HG02571 (cell line): Measurements from ENCODE around the gene RAB7B.
"Not testable (repeated sequence)": the region's sequence is repeated elsewhere in the genome, so short reads cannot be mapped to it uniquely, and the experiment has no call there.

ENCODE experiments used
- ATAC-seq: cut with Tn5 transposase; IDR thresholded peaks from one replicate; pipeline ENCODE4 v1.9.1; 2021; ENCODE audit warnings: mild to moderate bottlenecking, moderate library complexity; ENCODE audit not compliant: unreplicated experiment

Gene RAB7B

DNA sequence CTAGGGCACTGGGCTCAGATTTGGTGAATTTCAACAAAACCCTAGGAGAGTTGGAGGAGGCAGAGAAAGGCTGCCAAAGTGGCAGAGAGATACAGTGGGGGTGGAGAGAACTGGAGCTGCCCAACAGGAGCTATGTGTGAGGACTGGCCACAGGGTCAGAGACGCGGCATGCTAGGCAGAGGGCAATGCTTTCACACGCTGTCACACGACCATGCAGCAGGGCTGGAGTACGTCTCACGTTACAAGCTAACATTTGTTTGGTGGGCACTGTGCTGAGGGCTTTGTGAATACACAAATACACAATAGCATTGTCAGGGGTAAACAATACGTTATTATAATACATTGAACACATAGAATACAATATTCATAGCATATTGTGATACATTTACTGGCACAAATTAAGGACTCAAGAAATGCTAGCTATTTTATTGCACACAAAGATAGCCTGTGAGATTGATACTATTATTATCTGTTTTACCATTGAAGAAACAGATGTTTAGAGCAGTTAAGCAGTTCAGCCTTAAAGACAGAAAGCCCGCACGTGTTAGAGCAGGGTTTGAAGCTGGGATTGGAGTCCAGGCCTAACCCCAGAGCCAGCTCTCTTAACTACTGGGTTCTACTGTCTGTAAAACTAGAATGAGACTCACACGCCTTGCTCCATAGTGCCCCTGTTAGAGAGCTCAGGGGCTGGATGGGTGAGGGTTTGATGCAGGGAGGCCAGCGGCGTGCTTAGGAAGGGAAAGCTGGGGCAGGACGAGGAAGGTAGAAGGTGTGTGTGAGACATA is 4.5 kb downstream of the RAB7B start:
- ATAC-seq: no peak

DNA sequence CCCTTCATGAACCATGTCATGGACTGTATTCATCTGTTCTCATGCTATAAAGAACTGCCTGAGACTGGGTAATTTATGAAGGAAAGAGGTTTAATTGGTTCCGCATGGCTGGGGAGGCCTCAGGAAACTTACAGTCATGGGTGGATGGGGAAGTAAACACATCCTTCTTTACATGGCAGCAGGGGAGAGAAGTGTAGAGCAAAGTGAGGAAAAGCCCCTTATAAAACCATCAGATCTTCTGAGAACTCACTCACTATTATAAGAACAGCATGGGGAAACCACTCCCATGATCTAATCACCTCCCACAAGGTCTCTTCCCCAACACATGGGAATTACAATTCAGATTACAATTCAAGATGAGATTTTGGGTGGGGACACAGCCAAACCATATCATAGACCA is 6.6 kb downstream of the RAB7B start:
- not testable (repeated sequence) for ATAC-seq

- ATAC-seq: no peak
These were observed 8.8 kb downstream of the RAB7B start for GRCh38 chr1:205994346-205994745.

DNA sequence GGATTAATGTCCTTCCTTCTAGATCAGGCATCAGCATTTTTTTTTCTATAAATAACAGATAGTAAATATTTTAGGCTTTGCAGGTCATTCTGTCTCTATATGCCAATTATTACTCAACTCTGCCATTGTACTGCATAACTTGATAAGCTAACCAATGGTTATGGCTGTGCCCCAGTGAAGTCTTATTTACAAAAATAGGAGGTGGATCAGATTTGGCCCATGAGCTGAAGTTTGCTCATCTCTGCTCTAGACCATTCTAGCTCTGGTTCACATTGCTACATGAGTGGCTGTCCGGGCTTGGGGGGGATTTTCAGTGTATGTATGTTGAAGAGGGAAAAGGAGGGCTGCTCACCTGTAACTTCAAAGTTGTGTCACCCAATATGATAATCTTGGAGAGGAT is 10.1 kb downstream of the RAB7B start:
- no peak for ATAC-seq

DNA sequence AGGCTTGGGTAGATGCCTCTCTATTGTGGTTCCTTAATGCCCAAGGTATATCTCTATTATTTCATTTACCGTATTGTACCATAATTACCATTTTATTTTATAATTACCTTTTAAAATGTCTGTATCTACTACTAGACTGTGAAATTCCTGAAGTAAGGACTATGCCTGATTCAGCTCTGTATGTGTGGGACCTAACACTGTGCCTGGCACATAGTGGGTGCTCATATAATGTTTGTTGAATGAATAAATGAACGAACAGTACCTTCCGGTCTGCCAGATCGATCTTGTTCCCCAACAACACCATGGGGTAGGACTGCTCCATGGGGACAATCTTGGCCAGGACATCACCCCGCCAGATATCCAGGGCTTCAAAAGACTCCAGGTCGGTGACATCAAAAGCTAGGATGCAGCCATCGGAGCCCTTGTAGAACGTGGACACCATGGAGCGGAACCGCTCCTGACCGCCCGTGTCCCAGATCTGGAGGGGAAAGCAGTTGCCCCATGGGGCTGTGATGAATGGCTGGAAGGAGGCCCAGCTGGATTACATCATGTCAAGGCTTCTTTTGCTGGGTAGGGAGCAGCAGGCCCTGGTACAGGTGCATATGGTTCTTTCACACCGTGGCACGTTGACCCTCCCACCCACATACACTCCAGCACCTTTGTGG is 10.8 kb downstream of the RAB7B start:
- ATAC-seq: no peak

DNA sequence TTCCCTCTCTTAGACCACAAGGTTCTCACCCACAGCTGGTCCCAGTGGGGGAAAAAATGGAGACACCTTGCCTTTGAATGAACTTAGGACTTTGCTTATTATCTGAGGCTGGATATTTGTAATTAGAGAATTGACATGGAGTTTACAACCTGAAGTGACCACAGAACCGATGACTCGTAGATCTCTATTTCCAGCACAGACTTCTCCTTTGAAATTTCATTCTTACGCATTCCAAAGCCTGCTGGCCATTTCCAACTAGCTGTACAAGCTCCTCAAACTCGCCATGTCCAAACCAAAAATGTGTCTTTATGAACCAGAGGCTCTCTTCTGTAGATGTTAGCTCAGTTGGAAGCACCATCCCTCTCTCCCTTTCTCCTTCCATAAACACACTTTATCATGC is 12.0 kb downstream of the RAB7B start:
- no peak for ATAC-seq

GRCh38 chr1:205990226-205990625 is 13.0 kb downstream of the RAB7B start:
- ATAC-seq: no peak

GRCh38 chr1:205989786-205990185 is 13.4 kb downstream of the RAB7B start:
- no peak for ATAC-seq

GRCh38 chr1:205988585-205988995 is 14.6 kb downstream of the RAB7B start:
- no peak for ATAC-seq

DNA sequence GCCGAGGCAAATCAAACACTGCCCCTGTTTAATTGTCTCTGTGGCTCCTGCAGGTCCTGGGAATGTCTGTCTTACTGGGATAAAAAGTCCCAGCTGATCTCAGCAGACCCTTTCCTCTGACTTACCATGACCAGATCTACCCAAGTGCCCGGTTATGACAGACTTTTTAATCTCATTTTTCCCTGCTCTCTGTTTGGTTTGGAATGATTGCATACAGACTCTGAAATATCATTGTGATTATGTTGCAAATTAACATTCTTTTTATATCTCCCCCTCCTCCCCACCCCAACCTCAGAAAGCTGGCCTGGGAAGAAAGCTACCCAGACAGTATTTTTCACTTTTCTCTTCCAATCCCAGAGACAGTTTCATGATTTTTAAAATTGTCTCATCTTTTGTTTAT is 16.3 kb downstream of the RAB7B start:
- ATAC-seq: no peak

- no peak for ATAC-seq
These were observed 16.9 kb downstream of the RAB7B start for GRCh38 chr1:205986292-205986691.

DNA sequence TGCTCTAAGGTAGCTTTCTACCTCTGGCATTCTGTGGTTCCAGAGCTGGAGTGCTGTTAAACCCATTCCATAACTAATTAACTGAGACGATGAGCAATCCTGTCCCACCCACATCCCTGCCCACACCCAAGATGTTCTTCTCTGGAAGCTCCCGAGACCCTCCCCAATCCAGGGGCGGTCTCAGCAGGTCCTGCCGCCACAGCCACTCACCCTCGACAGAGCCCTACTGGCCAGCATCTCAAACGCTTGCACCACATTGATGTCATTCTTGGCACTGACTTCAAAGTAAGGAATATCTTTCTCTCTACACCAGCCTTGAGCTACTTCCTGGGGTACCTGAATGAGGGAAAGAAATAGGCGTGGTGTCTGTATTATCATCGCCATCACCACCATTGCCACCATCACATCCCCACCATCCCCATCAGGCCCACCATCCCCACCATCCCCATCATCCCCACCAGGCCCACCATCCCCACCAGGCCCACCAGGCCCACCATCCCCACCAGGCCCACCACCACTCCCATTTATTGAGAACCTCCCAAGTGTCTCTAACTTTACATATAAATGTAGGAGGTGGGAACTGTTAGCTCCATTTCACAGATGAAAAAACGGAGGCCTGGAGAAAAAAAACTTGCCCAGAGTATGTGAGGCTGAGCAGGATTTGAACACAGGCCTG is 17.7 kb downstream of the RAB7B start:
- ATAC-seq: no peak

- no peak for ATAC-seq
These were observed 19.1 kb downstream of the RAB7B start for GRCh38 chr1:205983925-205984725.

DNA sequence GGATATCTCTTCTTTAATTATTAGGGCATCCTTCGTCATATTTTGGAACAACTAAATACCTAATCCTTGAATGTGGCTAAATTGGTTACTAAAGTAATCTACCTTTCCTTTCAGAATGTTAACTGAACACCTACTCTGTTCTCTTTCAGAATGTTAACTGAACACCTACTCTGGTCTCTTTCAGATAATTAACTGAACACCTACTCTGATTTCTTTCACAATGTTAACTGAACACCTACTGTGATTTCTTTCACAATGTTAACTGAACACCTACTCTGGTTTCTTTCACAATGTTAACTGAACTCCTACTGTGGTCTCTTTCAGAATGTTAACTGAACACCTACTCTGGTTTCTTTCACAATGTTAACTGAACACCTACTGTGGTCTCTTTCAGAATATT is 21.9 kb downstream of the RAB7B start:
- no peak for ATAC-seq

DNA sequence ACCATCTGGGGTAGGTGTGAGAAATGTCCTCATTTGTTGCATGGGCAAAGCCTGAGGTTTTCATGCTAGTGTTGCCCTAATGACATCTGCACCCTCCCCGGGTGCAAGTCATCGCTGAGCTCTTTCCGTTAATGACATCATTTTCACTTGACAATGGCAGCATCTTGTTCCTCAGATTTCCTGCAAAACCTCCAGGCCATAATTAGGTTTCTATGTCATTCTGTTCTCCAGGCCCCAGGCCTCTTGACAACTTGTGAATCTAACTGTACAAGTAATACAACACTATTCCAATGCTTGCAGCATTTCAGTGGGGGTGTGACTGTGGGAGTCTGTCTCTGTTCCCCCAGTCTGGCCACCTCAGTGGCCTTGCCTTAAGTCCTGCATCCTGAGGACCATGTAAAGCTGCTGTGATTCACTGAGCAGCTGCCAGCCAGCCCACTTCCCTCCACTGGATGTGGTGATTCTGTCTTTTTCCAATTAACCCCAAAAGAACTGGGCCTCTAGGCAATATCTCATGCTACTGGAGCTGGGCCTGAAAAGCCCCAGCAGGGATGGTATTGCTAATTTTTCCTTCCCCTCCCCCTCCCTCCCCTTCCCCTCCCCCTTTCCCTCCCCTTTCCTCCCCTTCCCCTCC is 22.8 kb downstream of the RAB7B start:
- ATAC-seq: no peak

DNA sequence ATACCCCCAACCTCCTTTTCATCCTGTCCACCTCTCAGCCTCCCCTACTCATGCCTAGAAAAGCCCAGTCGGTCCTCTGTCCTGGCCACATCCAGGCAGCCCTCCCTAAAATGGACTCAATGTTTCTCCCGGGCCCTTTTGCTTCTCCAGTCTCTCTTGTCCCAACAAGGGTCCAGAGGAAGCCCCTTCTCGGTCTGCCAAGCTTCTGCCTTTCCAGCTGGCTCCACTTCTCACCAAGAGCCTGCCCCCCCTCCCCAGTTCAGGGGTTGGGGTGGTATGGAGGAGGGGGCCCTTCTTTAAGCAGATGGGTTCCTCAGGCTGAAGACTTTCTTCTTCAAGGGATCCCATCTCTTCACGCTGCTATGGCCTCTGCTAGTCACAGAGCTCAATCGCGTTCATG is 23.9 kb downstream of the RAB7B start:
- no peak for ATAC-seq

- no peak for ATAC-seq
These were observed 24.5 kb downstream of the RAB7B start for GRCh38 chr1:205978676-205979075.

- ATAC-seq: no peak
These were observed 25.7 kb downstream of the RAB7B start for GRCh38 chr1:205977402-205978014.

- ATAC-seq: no peak
These were observed 26.3 kb downstream of the RAB7B start for GRCh38 chr1:205976708-205977401.

DNA sequence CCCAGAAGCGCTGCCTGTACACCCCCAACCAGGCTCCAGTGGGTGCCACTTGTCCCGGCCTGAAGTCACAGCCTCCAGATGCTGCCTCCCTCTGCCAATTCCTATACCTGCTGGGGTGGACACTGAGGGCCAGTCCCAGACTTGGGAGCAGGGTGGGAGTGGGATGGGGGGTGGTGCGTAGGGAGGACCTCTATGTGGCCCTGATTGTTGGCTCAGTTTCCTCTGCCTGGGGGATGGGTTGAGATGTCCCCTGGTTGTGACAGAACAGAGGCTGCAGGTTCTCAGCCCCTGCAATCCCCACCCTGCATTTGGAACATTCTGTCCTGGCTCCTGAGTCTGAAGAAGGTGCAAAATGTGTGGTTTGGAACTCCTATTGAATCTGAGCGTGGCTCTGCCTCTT is 27.2 kb downstream of the RAB7B start:
- no peak for ATAC-seq
